HG03354 (cell line): ENCODE results near the gene COP1.

Experiments
- ATAC-seq: cut with Tn5 transposase; IDR thresholded peaks from one replicate; pipeline ENCODE4 v1.9.1; 2021; ENCODE audit warnings: mild to moderate bottlenecking; ENCODE audit not compliant: unreplicated experiment, poor library complexity, severe bottlenecking

COP1 gene

GRCh38 chr1:176203735-176204134 is 3.4 kb downstream of the COP1 start:
- no peak for ATAC-seq

DNA sequence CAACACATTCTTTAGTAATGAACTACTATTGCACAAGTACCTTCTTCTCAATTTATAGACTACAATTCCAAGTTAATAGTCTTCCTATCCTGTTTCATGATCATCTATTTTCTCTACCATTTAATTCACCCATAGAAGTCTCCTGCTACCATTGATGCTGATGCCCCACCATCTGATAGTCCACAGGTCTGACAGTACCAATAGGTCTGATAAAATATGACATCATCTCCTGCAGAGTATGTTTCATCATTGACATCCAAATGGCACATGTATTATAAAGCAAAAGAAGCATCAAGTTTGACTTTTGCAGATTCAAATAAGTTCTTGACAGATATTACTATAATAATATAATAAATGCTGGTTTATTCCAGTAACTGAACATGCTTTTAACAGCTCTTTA is 5.5 kb downstream of the COP1 start:
- ATAC-seq: no peak

- peak; percentile 73 for ATAC-seq
Measured at GRCh38 chr1:176199707-176200106, 7.4 kb downstream of the COP1 start.

- ATAC-seq: no peak
Measured at GRCh38 chr1:176198413-176198812, 8.7 kb downstream of the COP1 start.

- no peak for ATAC-seq
Measured at GRCh38 chr1:176196728-176197127, 10.4 kb downstream of the COP1 start.

DNA sequence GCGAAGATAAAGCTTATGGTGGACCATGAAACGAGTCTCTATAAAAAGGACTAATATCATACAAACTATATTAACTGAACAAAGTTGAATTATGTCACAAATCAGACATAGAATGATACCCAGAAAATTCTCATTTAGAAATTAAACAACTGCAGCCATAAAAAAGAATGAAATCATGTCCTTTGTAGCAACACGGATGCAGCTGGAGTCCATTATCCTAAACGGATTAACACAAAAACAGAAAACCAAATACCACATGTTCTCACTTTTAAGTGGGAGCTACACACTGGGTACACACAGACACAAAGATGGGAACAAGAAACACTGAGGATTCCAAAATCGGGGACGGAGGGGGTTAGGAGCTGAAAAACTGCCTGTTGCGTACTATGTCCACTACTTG is 11.5 kb downstream of the COP1 start:
- ATAC-seq: no peak

DNA sequence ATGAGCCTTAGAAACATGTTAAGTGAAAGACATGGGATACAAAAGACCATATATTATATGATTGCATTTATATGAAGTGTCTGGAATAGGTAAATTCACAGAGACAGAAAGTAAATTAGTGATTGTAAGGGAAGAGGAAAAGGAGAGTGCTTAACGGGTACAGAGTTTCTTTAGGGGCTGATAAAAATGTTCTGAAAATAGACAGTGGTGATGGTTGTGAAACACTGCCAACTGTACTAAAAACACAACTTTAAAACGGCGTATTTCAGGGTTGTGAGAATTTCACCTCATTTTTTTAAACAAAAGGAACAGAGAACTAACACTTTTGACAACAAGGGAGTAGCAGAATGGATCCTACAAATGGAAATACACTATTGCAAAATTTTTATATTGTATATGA is 13.4 kb downstream of the COP1 start:
- no peak for ATAC-seq

DNA sequence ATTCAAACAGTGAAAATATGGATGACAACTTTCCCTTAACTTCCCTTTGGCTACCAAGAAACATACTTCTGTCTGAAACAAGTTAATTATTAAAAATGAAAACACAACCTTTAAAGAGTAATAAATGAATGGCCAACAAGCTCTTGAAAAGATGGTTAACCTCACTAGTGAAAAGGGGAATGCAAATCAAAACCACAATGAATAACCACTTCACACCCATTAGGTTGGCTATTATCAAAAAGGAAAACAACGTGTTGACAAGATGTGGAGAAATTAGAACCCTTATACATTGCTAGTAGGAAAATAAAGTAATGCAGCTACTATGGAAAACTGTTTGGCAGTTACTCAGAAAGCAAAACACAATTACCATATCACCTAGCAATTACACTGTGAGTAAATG is 14.1 kb downstream of the COP1 start:
- ATAC-seq: peak; percentile 98

- ATAC-seq: no peak
Measured at GRCh38 chr1:176188604-176189003, 18.5 kb downstream of the COP1 start.

- ATAC-seq: no peak
Measured at GRCh38 chr1:176187001-176187400, 20.1 kb downstream of the COP1 start.

DNA sequence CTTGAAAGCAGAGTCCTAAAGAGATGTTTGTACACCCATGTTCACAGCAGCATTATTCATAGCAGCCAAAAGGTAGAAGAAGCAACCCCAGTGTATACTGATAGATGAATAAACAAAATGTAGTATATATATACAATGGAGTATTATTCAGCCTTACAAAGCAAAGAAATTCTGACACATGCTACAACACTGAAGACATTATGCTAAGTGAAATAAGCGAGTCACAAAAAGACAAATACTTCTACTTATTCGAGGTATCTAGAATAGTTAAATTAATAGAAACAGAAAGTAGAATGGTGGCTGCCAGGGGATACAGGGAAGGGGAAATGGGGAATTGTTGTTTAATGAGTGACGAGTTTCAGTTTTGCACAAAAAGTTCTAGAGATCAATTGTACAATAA is 23.5 kb downstream of the COP1 start:
- ATAC-seq: peak; percentile 67

GRCh38 chr1:176178316-176178715 is 28.8 kb downstream of the COP1 start:
- no peak for ATAC-seq

- peak; percentile 81 for ATAC-seq
Measured at GRCh38 chr1:176177764-176178163, 29.3 kb downstream of the COP1 start.

- ATAC-seq: no peak
Measured at GRCh38 chr1:176174108-176174507, 33.0 kb downstream of the COP1 start.

DNA sequence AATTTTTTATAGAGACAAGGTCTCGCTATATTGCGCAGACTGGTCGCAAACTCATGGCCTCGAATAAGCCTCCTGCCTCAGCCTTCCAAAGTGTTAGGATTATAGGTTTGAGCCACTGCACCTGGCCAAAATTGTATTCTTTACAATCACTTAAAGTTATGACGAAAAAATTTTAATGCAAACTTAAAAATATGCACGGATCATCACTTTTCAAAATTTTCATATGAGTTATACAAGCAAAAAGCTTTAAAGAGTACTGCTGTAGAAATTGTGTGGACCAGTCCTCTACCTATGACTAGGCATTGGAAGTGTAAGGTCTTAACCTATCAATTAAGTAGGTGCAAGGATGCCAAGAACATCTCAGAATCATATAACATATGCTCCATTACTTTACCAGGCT is 34.9 kb downstream of the COP1 start:
- ATAC-seq: no peak

GRCh38 chr1:176167210-176167609 is 39.9 kb downstream of the COP1 start:
- ATAC-seq: no peak

- ATAC-seq: no peak
Measured at GRCh38 chr1:176165573-176165972, 41.5 kb downstream of the COP1 start.

DNA sequence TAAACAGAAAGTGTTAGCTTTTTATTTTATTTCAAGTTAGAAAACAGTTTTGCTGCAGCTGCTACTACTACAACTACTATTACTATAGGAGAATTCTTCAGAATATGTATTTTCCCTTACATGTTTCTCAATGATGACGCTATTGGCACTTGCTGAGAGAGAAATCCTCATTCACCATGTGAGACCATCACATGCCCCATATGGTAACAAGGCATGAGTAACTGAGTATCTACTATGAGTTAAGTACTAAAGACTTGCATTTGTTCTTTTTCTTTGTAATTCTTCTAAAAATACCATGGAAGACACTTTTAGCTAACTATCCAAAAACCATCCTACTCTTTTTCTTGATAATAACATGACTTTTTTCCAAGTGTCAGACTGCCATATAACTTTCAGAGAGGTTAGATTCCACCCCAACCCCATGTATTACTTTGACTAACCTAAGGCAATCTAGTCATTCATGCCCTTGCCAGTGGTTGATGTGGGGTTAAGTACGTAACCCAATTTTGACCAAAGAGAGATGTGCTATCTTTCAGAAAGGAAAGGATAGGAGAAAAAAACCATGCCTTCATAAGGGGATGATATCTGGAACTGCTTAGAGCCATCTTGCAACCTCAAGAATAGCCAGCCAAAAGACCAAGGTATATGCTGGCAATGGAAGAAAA is 42.9 kb downstream of the COP1 start:
- ATAC-seq: no peak

DNA sequence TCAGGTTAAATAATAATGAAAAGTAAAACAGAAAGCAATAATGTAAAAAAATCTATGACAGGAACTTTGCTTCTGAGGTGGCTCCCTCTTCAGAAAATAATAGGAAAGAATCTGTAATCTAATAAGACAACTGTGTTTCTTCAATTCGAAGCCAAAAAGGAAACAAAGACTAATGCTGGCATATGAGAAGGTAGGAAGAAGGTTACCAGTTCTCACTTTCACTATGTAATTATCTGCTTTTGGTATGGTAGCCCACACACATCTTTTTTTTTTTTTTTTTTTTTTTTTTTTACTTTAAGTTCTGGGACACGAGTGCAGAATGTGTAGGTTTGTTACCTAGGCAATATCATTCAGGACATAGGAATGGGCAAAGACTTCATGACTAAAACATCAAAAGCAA is 47.1 kb downstream of the COP1 start:
- ATAC-seq: no peak

GRCh38 chr1:176157995-176158394 is 49.1 kb downstream of the COP1 start:
- no peak for ATAC-seq

DNA sequence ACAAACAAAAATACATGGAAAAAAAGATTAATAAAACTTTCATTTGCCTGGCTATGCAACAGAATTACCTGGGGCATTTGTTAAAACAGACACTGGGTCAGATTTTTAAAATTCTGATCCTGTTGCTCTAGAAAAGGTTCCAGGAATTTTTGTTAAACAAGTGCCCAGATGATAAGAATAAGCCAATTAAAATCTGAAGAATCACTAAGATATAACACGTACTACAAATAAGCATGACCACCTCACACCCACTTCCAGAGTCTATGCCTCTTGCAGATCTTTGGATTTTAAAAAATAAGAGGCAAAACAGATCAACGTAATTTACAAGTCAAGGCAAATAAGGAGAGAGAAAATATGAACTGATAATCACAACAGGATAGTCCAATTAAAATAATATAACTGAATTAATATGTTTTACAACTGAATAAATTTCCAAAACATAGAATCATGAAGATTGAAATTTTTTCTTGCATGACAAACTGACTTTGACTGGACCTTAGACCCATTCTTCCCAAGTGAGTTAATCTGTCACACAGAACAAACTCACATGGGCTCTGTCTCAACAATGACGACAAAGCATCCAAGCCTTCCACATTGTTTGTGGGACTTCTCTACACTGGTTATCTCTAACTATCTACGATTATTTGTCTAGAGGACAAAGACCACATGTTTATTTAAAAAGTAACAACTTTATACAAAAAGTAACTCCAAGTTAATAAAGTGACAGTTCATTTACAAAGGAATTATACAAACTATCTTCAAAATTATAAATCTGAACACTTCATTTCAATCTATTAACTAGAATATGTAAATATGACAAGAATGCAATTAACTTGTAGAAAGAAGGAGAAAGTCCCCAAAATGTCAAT is 56.9 kb downstream of the COP1 start:
- ATAC-seq: no peak
